PFSK-1 (cell line): ENCODE measurements around the gene CARD19.

Source experiments
- POLR2AphosphoS5 ChIP-seq: IDR thresholded peaks from 2 replicates; pipeline ENCODE4 v1.6.1; 2012; ENCODE audit warnings: low read depth, mild to moderate bottlenecking, control low read depth, low read length, moderate library complexity
- TAF1 ChIP-seq: IDR thresholded peaks from 2 replicates; pipeline ENCODE4 v1.6.1; 2012; ENCODE audit warnings: low read length, control low read depth, borderline replicate concordance; ENCODE audit not compliant: insufficient read depth
- TF ChIP-seq, protein P1 (sequence below), 2 experiments: IDR thresholded peaks; 2 replicates each; pipeline versions ENCODE4 v1.6.1 to v1.8.0; 2011 to 2012; ENCODE audit warnings: low read depth in 2 of 2, low read length in 2 of 2, control low read depth in 1 of 2, inconsistent platforms in 1 of 2, mild to moderate bottlenecking in 1 of 2, moderate library complexity in 1 of 2; ENCODE audit not compliant: insufficient read depth in 1 of 2

GRCh38 chr9:93093877-93094657 is 1.9 kb upstream of the CARD19 start:
- TF ChIP-seq TAF1, result no peak
- TF ChIP-seq, protein P1, sequence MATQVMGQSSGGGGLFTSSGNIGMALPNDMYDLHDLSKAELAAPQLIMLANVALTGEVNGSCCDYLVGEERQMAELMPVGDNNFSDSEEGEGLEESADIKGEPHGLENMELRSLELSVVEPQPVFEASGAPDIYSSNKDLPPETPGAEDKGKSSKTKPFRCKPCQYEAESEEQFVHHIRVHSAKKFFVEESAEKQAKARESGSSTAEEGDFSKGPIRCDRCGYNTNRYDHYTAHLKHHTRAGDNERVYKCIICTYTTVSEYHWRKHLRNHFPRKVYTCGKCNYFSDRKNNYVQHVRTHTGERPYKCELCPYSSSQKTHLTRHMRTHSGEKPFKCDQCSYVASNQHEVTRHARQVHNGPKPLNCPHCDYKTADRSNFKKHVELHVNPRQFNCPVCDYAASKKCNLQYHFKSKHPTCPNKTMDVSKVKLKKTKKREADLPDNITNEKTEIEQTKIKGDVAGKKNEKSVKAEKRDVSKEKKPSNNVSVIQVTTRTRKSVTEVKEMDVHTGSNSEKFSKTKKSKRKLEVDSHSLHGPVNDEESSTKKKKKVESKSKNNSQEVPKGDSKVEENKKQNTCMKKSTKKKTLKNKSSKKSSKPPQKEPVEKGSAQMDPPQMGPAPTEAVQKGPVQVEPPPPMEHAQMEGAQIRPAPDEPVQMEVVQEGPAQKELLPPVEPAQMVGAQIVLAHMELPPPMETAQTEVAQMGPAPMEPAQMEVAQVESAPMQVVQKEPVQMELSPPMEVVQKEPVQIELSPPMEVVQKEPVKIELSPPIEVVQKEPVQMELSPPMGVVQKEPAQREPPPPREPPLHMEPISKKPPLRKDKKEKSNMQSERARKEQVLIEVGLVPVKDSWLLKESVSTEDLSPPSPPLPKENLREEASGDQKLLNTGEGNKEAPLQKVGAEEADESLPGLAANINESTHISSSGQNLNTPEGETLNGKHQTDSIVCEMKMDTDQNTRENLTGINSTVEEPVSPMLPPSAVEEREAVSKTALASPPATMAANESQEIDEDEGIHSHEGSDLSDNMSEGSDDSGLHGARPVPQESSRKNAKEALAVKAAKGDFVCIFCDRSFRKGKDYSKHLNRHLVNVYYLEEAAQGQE (IDR thresholded peaks at IDR 0.05; ENCODE audit: insufficient read depth in 1 of 2, low read depth in 2 of 2, low read length in 2 of 2), result no peak
- no peak for TF ChIP-seq POLR2AphosphoS5
